ENCODE data around the gene SMC4.

DNA sequence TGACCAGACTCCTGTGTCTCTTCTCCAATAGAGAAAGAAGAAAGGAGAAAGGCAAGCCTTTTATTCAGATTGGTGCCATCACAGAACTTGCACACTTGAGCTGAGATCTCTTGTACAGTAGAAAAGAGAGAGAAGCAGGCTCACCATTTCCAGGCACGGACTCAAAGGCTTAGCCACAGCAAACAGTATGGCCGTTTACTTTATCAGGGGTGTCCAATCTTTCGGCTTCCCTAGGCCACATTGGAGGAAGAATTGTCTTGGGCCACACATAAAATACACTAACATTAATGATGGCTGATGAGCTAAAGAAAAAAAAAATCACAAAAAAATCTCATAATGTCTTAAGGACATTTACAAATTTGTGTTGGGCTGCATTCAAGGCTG, 5.4 kb upstream of the SMC4 start:
- no peak for TF ChIP-seq SP1 (IDR thresholded peaks at IDR 0.05)
- TF ChIP-seq ELF4 (IDR thresholded peaks at IDR 0.05): no peak
- TF ChIP-seq BHLHE40 (IDR thresholded peaks at IDR 0.05; ENCODE audit: borderline replicate concordance): no peak
- no peak for TF ChIP-seq ARNT (IDR thresholded peaks at IDR 0.05)
- TF ChIP-seq, protein P1, sequence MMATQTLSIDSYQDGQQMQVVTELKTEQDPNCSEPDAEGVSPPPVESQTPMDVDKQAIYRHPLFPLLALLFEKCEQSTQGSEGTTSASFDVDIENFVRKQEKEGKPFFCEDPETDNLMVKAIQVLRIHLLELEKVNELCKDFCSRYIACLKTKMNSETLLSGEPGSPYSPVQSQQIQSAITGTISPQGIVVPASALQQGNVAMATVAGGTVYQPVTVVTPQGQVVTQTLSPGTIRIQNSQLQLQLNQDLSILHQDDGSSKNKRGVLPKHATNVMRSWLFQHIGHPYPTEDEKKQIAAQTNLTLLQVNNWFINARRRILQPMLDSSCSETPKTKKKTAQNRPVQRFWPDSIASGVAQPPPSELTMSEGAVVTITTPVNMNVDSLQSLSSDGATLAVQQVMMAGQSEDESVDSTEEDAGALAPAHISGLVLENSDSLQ (IDR thresholded peaks at IDR 0.05): no peak
- no peak for TF ChIP-seq FOXA1 (IDR thresholded peaks at IDR 0.05)
- no peak for TF ChIP-seq FOXM1 (IDR thresholded peaks at IDR 0.05; ENCODE audit: borderline replicate concordance)
- no peak for TF ChIP-seq LEF1 (IDR thresholded peaks at IDR 0.05; ENCODE audit: borderline replicate concordance)
- TF ChIP-seq FOXK2 (IDR thresholded peaks at IDR 0.05): no peak
- no peak for TF ChIP-seq SUZ12 (IDR thresholded peaks at IDR 0.05)
- no peak for TF ChIP-seq TARDBP (IDR thresholded peaks at IDR 0.05)
- no peak for TF ChIP-seq ZNF384 (IDR thresholded peaks at IDR 0.05)
